Sciatic nerve (tissue), 2 donors: ENCODE results near the gene FBXO34. TPM values are rescaled to one million over a fixed set of nuclear protein-coding genes. Genes with fewer than 3 reads are reported as not detected.

ENCODE experiments used
- ATAC-seq: fragments of 200-7000 bp; cut with Tn5 transposase; one replicate; pipeline ENCODE4 v1.9.1; 2020; ENCODE audit warnings: mild to moderate bottlenecking, moderate library complexity
- DNase-seq: peaks from one replicate; pipeline ENCODE4 v3.0.0-alpha.2; 2020; ENCODE audit warnings: low spot score
- intact Hi-C: fragments of 100-400 bp; cut with DNase I; formaldehyde crosslinking; loops from one replicate; pipeline ENCODE4 v1.14.2; 2022
- total RNA-seq: library from RNA; stranded (reverse); fragmentation: NEBNext Ultra II Directional; extraction: Animal tissue kit (Norgen Biotek cat#: 25700); gene quantifications from one replicate; pipeline ENCODE4 v1.2.1, GENCODE V29; 2021
- donor health status: DM: no; HTN: no; CAD: no.
- donor health status: DM: no; HTN: no; CAD: no.

FBXO34 gene
- 20.0 TPM for total RNA-seq

DNA sequence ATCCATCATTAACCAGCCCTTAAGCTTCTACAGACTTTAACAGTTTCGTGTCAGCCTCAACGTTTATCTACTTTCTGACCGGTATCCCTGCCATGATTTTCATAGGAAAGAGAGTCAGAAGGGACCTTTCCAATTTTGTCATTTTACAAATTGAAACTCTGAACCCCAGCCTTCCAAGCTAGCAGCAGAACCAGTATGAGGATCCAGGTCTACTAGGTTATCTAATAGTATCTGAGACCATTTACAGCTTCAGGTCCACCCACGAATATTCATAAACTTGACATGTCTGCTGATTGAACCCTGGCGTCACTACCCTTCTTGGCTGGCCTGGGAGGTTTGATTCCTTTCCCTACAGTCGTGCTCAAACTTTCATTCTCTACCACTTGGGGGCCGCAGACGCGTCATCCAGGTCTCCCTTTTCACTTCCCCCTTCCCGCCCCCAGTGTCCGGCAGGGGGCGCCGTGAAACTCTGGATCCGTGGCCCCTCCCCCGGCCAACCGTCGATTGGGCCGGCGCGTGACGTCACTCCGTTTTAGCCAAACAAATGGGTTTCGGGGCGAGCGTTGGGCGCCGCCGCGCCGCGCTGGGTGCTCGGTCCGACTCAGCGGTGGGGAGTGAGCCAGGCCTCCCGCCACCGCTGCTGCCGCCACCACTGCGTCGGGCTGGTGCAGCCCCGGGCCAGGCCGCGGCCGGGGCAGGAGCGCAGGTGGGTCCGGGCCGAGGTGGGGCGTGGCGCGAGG, at the start of gene FBXO34:
Gene FBXO34 (plus strand): TSS at position 590 of the 740 bp plus-strand sequence. CDS start 78,970 bp downstream, outside the sequence.
- ATAC-seq, result peak; percentile 98
- intact Hi-C loops, result no loop called here

DNA sequence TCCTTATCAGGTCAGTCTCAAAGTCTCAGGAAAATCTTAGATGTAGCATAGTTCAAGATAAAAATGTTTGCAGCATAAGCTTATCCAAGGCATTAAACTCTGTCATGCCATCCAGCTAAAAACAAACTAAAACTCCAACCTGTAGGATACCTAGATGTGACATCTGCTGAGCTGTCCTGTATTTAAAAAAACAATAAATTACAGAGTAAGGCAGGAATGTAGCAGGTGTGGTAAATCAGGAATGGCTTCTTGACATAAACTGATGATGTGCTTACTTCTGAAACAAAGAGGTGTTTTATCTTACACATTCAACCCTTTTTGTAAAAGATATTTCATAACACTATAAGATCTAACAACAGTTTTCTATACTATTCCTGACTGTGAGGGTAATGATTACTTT, 49.3 kb upstream of the FBXO34 start:
- intact Hi-C loops, result no loop called here
- DNase-seq (no peak), ATAC-seq (no peak)

More for the DNA sequence above, at the start of gene FBXO34:
- peak; percentile 100 for DNase-seq

DNA sequence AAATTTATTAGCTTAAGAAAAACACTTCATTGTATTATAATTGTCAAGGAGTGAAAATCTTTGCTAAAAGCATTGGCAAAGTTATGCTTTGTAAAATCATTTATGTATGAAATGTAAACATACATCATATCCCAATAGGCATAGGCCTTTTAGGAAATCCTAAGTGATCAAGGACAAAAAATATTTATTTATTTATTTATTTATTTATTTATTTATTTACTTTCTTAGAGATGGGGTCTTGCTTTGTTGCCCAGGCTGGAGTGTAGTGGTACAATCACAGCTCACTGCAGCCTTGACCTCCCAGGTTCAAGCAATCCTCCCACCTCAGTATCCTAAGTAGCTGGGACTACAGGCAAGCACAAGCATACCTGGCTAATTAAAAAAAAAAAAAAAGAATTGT, 47.9 kb upstream of the FBXO34 start:
- ATAC-seq, result no peak
- no peak for DNase-seq
- intact Hi-C loops, result no loop called here

- ATAC-seq (no peak), DNase-seq (no peak)
- intact Hi-C loops, result no loop called here
Observed at GRCh38 chr14:55228261-55228660, 43.0 kb upstream of the FBXO34 start.

GRCh38 chr14:55233591-55233990, 37.6 kb upstream of the FBXO34 start:
- ATAC-seq (no peak), DNase-seq (no peak)
- intact Hi-C loops, result no loop called here

- no peak for ATAC-seq
- intact Hi-C loops, result no loop called here
- DNase-seq, result no peak
Observed at GRCh38 chr14:55238019-55238680, 33.1 kb upstream of the FBXO34 start.

GRCh38 chr14:55239320-55239719, 31.9 kb upstream of the FBXO34 start:
- DNase-seq, result no peak
- no peak for ATAC-seq
- intact Hi-C loops, result no loop called here

DNA sequence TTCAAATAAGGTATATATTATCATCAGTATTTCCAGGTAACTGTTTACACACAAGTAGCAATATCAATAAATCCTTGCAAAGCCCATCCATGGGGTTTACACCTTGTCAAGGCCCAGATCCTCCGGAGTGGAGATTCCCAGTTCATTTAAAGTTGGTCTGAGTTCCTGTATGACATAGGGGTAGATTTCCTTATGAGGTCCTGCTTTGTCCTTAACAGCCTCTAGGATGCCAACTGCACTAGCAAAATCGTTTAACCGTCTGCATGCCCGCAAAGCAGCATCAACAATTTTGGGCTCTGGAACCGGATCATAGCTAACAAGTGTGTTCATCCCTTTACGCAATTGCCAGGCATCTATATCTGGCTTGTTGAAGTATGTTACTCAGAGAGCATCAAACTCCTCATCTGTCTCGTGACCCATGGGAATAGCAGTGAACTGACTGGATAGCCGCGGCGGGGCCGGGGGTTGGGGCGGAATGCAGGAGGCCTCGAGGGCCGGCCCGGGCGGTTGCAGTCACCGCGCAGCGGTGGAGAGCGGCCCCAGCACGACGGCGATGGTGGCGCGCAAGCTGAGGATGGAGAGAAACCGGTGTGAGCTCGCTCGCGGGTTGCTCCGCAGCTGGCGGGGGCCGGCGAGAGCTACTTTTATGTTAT, 30.6 kb upstream of the FBXO34 start:
- DNase-seq (no peak), ATAC-seq (no peak)
- intact Hi-C loops, result no loop called here

- intact Hi-C loops, result no loop called here
- ATAC-seq (no peak), DNase-seq (no peak)
Observed at GRCh38 chr14:55241673-55242072, 29.5 kb upstream of the FBXO34 start.

- ATAC-seq, result no peak
- no peak for DNase-seq
- intact Hi-C loops, result no loop called here
Observed at GRCh38 chr14:55243386-55243785, 27.8 kb upstream of the FBXO34 start.

GRCh38 chr14:55243813-55244212, 27.4 kb upstream of the FBXO34 start:
- no peak for ATAC-seq
- DNase-seq, result no peak
- intact Hi-C loops, result no loop called here

DNA sequence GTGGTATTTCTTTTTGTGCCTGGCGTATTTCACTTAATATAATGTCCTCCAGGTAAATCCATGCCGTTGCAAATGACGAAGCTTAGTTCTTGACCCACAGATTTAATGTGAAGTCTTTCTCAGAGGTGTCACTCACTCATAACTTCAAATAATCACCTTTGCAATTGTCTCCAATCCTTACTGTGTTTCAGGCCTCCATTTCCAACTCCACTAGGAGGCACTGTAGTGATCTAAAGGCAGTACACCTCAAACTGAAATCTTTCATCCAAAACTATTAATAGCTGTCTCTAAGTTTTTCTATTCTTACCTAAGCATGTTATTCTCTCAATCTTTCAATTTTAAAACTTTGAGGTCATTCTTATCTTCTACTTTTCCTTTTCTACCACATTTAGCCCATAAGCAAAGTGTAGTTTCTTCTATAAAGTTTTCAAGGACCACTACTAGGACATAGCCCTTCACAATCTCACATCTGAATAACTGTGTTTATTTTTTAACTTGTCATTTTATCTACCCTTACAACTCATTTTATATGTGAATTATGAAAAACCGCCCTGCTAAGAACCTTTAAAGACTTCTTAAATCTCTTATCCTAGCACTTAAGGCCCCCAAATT, 25.5 kb upstream of the FBXO34 start:
- ATAC-seq (no peak), DNase-seq (no peak)
- intact Hi-C loops, result no loop called here

DNA sequence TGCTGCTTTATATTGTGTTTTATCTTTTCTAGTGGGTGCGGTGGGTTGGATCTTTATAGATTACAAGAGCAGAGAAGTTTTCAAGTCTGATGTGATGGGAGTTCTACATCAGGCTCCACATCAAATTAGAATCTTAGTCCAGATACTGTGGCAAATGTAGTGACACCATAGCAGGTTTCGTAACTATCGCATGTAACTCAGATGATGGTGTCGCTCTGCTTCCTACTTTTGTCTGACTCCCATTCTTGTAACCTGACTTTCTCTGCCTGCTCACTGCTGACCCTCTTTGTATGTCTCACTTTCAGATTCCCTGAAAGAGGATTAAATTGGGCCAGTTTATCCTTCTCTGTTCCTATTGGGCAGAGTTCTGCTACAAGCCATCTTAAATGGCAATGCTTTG, 22.8 kb upstream of the FBXO34 start:
- no peak for DNase-seq
- intact Hi-C loops, result no loop called here
- no peak for ATAC-seq

- no peak for DNase-seq
- ATAC-seq, result no peak
- intact Hi-C loops, result no loop called here
Observed at GRCh38 chr14:55249423-55249822, 21.8 kb upstream of the FBXO34 start.

- DNase-seq, result no peak
- no peak for ATAC-seq
- intact Hi-C loops, result no loop called here
Observed at GRCh38 chr14:55253276-55253675, 17.9 kb upstream of the FBXO34 start.

GRCh38 chr14:55254581-55254980, 16.6 kb upstream of the FBXO34 start:
- no peak for ATAC-seq
- intact Hi-C loops, result no loop called here
- no peak for DNase-seq

DNA sequence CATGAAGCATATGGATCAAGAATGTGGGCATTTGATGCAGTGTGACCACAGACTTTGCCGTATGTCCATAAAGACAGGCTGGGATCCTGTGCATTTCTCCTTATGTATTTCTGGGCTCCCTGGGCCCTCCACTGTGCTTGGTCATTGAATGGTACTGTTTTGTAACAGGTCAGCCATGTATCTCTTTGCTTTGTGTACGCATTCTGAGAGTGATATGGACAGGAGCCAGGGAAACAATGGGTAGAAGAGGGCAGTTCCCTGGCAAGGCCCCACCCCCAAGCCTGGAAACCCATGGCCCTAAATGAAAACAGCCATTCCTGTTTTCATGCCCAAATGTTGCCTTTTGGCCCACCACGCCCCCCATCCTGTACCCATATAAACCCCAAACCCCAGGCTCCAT, 15.2 kb upstream of the FBXO34 start:
- intact Hi-C loops, result no loop called here
- ATAC-seq (no peak), DNase-seq (no peak)

DNA sequence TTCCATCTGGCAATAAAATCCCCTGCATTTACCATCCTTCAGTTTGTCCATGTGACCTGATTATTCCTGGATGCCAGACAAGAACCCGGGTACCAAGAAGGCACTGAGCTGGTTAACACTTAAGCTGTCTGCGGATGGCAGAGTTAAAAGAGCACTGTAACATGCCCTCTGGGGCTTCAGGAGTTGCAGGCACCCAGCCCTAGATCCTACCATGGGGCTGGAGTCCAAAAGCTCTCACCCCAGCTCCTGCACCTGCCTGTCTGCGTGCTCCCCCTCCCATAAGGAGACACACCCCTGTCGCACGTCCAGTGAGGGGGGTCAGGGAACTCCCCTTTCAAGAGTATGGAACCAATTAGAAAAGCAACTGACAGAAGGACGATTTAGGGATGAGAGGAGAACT, 14.6 kb upstream of the FBXO34 start:
- DNase-seq, result no peak
- intact Hi-C loops, result no loop called here
- ATAC-seq, result no peak

- DNase-seq (no peak), ATAC-seq (no peak)
- intact Hi-C loops, result no loop called here
Observed at GRCh38 chr14:55265197-55265596, 6.0 kb upstream of the FBXO34 start.

GRCh38 chr14:55267820-55268219, 3.4 kb upstream of the FBXO34 start:
- ATAC-seq (no peak), DNase-seq (no peak)
- intact Hi-C loops, result no loop called here
